ENCODE measurements around the gene PTPRN2.

The PTPRN2 gene

GRCh38 chr7:157820796-157821195 is 766.8 kb downstream of the PTPRN2 start:
- no peaks in the 10 kb centered on the region for H3K36me3 Mint-ChIP-seq (ENCODE audit: low read depth)
- H3K4me1 Mint-ChIP-seq, result peaks cover 13% of the 10 kb centered on the region
- no peaks in the 10 kb centered on the region for H3K9me3 Mint-ChIP-seq
- H3K27me3 Mint-ChIP-seq (ENCODE audit: low read depth, poor library complexity), result no peaks in the 10 kb centered on the region
- no peak for TF ChIP-seq CTCF (IDR thresholded peaks at IDR 0.05)
- no peak overlapping the region for H3K4me3 Mint-ChIP-seq
- no peak overlapping the region for H3K27ac Mint-ChIP-seq
- DNase-seq, result no peak

DNA sequence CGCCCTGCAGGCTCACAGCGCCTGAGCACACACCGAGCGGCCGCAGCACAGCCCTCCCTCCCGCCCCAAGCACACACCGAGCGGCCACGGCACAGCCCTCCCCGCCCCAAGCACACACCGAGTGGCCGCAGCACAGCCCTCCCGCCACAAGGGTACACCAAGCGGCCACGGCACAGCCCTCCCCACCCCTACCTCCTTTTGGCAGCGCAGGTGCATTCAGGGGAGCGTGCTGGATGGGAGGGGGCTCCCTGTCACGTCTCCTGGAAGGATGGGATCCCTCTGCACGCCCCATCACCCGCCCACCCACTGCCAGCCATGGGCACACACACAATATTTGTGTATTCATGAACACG is 768.2 kb downstream of the PTPRN2 start:
- Mint-ChIP-seq H3K4me1 (peaks cover 13% of the 10 kb centered on the region), H3K36me3 (ENCODE audit: low read depth) (no peaks in the 10 kb centered on the region), H3K9me3 (no peaks in the 10 kb centered on the region), H3K4me3 (no peak overlapping the region), H3K27me3 (ENCODE audit: low read depth, poor library complexity) (no peaks in the 10 kb centered on the region), H3K27ac (no peak overlapping the region)
- DNase-seq, result no peak
- no peak for TF ChIP-seq CTCF (IDR thresholded peaks at IDR 0.05)

GRCh38 chr7:157818701-157819454 is 768.7 kb downstream of the PTPRN2 start:
- Mint-ChIP-seq H3K27ac (no peak overlapping the region), H3K4me3 (no peak overlapping the region), H3K9me3 (no peaks in the 10 kb centered on the region), H3K4me1 (peaks cover 13% of the 10 kb centered on the region), H3K36me3 (ENCODE audit: low read depth) (no peaks in the 10 kb centered on the region), H3K27me3 (ENCODE audit: low read depth, poor library complexity) (no peaks in the 10 kb centered on the region)
- TF ChIP-seq CTCF (IDR thresholded peaks at IDR 0.05), result no peak
- DNase-seq, result no peak

DNA sequence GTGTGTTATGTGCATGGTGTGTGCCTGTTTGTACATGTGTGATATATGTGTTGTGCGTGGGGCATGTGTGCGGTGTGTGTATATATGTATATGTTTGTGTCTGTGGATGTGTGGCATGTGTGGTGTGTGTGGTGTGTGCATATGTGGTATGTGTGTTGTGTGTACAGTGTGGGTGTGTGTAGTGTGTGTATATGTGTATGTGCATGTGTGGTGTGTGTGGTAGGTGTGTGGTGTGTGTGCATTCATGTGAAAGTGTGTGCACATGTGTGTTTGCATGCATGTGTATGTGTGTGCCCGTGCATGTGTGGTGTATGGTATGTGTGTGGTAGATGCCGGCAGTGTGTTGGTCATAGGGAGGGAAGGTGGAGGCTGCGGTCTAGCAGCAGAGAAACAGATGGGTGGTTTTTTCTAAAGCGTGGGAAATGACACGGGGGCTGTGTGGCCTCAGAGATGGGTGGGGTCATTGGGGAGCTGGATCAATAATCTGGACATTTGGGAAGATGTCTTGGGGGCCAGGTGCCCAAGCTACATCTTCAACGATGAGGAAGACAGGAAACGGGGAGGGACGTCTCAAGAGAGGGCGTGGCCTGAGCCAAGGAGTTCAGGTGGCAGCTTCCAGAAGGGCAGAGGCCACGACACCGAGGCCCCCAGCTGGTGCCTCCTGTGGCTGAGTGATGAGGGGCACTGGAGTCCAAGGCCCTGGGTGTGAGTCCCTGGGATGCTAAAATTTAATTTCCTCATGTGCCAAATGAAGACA is 769.5 kb downstream of the PTPRN2 start:
- Mint-ChIP-seq H3K4me3 (no peak overlapping the region), H3K9me3 (no peaks in the 10 kb centered on the region), H3K36me3 (ENCODE audit: low read depth) (no peaks in the 10 kb centered on the region), H3K27me3 (ENCODE audit: low read depth, poor library complexity) (no peaks in the 10 kb centered on the region), H3K4me1 (peaks cover 18% of the 10 kb centered on the region), H3K27ac (no peak overlapping the region)
- DNase-seq, result no peak
- no peak for TF ChIP-seq CTCF (IDR thresholded peaks at IDR 0.05)

DNA sequence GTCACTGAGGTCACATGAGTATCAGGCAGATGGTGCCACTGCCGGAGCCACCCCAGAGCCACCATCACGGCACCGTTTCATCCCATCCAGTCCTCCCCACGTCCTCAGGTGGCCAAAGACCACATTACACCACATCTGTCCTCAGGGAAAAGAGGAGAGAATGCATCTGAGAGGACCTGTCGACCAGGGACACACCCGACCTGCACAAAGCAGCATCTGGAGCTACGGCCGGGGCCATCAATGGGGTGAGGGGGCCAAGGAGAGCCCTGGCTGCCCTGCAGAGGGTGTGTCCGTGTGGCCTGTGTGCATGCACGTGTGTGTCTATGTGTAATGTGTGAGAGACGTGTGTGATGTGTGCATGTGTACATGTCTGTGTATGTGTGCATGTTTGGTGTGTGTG is 770.2 kb downstream of the PTPRN2 start:
- H3K4me3 Mint-ChIP-seq, result no peak overlapping the region
- no peak for DNase-seq
- no peaks in the 10 kb centered on the region for H3K9me3 Mint-ChIP-seq
- H3K4me1 Mint-ChIP-seq, result peaks cover 18% of the 10 kb centered on the region
- no peak for TF ChIP-seq CTCF (IDR thresholded peaks at IDR 0.05)
- H3K27me3 Mint-ChIP-seq (ENCODE audit: low read depth, poor library complexity), result no peaks in the 10 kb centered on the region
- H3K36me3 Mint-ChIP-seq (ENCODE audit: low read depth), result no peaks in the 10 kb centered on the region
- H3K27ac Mint-ChIP-seq, result no peak overlapping the region

Data from nephron progenitor cell (in vitro differentiated cells).